ENCODE results near the gene CCR6. TPM values are rescaled to one million over a fixed set of nuclear protein-coding genes. Genes with fewer than 3 reads are reported as not detected.
"Not testable (repeated sequence)": the region's sequence is repeated elsewhere in the genome, so short reads cannot be mapped to it uniquely, and the experiment has no call there.

CCR6 gene
- polyA plus RNA-seq, 2 donors, result 0.27 TPM; not detected in 1

- not testable (repeated sequence) for H3K4me1 ChIP-seq (ENCODE audit: control insufficient read depth in 2 of 2, insufficient read depth in 2 of 2, low read length in 1 of 2); H3K27ac ChIP-seq (ENCODE audit: low read depth in 2 of 2, low read length in 1 of 2); H3K27me3 ChIP-seq (ENCODE audit: control insufficient read depth in 1 of 2, insufficient read depth in 2 of 2, low read length in 2 of 2); H3K9me3 ChIP-seq (ENCODE audit: control insufficient read depth in 2 of 2, insufficient read depth in 1 of 2, low read depth in 1 of 2, low read length in 1 of 2); H3K4me3 ChIP-seq (ENCODE audit: low read depth in 1 of 2, low read length in 2 of 2); H3K36me3 ChIP-seq (ENCODE audit: control insufficient read depth in 2 of 2, insufficient read depth in 2 of 2, low read length in 1 of 2)
- 83 to 92% methylated on average over 13 to 14 of the region's 14 CpGs for WGBS, 2 donors
Observed at GRCh38 chr6:167177271-167177670, 54.4 kb downstream of the CCR6 start.

DNA sequence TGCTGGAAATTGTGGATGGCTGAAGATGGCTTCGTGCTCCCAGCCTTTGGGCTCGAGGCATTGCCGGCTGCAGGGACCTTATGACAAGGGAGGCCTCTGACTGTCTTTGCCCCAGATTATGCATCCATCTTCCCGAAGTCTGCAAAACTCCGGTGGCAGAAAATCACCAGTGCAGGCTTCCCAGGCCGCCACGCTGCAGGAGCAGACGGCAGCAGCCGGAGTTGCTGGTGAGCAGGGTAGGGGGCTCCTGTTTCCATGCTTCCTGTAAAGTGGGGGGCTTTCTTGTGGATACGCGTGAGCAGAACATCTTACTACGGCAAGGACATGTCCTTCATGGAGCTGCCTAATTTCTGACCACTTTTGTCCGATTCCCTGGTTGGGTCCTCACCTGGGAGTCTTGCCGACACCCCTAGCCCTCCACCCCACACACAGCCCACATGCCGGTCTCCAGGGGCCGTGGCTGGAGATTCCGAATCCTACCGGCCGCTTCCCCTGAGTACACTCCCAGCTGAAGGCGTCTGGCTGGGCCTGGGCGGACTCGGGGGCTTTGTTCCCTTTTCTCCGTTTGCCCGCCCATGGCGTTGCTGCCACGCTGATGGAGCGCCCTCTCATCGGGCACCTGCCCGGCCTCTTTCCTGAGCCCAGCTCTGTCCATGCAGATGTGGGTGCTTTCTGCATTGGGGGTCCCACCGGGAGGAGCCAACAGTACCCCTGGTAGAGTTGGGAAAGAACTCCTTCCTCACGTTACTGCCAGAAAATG, 56.2 kb downstream of the CCR6 start:
- WGBS, 2 donors, result 88% methylated on average over 21 to 24 of the region's 31 CpGs
- not testable (repeated sequence) for H3K9me3 ChIP-seq (ENCODE audit: control insufficient read depth in 2 of 2, insufficient read depth in 1 of 2, low read depth in 1 of 2, low read length in 1 of 2); H3K36me3 ChIP-seq (ENCODE audit: control insufficient read depth in 2 of 2, insufficient read depth in 2 of 2, low read length in 1 of 2); H3K27me3 ChIP-seq (ENCODE audit: control insufficient read depth in 1 of 2, insufficient read depth in 2 of 2, low read length in 2 of 2); H3K27ac ChIP-seq (ENCODE audit: low read depth in 2 of 2, low read length in 1 of 2); H3K4me3 ChIP-seq (ENCODE audit: low read depth in 1 of 2, low read length in 2 of 2); H3K4me1 ChIP-seq (ENCODE audit: control insufficient read depth in 2 of 2, insufficient read depth in 2 of 2, low read length in 1 of 2)

- H3K9me3 ChIP-seq (ENCODE audit: control insufficient read depth in 2 of 2, insufficient read depth in 1 of 2, low read depth in 1 of 2, low read length in 1 of 2); H3K27ac ChIP-seq (ENCODE audit: low read depth in 2 of 2, low read length in 1 of 2); H3K36me3 ChIP-seq (ENCODE audit: control insufficient read depth in 2 of 2, insufficient read depth in 2 of 2, low read length in 1 of 2); H3K4me1 ChIP-seq (ENCODE audit: control insufficient read depth in 2 of 2, insufficient read depth in 2 of 2, low read length in 1 of 2); H3K4me3 ChIP-seq (ENCODE audit: low read depth in 1 of 2, low read length in 2 of 2); H3K27me3 ChIP-seq (ENCODE audit: control insufficient read depth in 1 of 2, insufficient read depth in 2 of 2, low read length in 2 of 2): not testable (repeated sequence)
- 74 to 78% methylated on average over 6 to 7 of the region's 8 CpGs for WGBS, 2 donors
Observed at GRCh38 chr6:167180086-167180485, 57.2 kb downstream of the CCR6 start.

DNA sequence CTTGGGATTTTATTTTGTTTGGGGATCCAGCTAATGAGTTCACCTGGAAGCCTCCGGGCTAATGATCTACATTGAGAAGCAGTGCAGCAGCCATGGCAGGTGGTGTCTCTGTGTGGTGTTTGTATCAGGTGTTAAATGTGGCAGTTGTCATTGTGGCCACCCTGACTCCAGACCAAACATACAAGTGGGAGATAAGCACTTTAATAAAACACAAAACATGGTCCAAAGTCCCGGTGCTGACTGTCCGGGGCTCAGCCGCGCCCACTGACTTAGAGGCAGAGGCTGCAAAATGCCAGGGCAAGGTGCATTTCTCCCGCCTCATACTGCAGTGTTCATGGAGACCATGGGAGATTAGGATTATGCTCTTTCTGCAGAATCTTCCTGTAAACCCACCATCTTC, 58.5 kb downstream of the CCR6 start:
- not testable (repeated sequence) for H3K9me3 ChIP-seq (ENCODE audit: control insufficient read depth in 2 of 2, insufficient read depth in 1 of 2, low read depth in 1 of 2, low read length in 1 of 2); H3K36me3 ChIP-seq (ENCODE audit: control insufficient read depth in 2 of 2, insufficient read depth in 2 of 2, low read length in 1 of 2); H3K4me3 ChIP-seq (ENCODE audit: low read depth in 1 of 2, low read length in 2 of 2); H3K4me1 ChIP-seq (ENCODE audit: control insufficient read depth in 2 of 2, insufficient read depth in 2 of 2, low read length in 1 of 2); H3K27me3 ChIP-seq (ENCODE audit: control insufficient read depth in 1 of 2, insufficient read depth in 2 of 2, low read length in 2 of 2); H3K27ac ChIP-seq (ENCODE audit: low read depth in 2 of 2, low read length in 1 of 2)
- no CpG with 5 or more reads among the region's 6 CpGs for WGBS, 2 donors

GRCh38 chr6:167182913-167183314, 60.0 kb downstream of the CCR6 start:
- not testable (repeated sequence) for H3K36me3 ChIP-seq (ENCODE audit: control insufficient read depth in 2 of 2, insufficient read depth in 2 of 2, low read length in 1 of 2); H3K4me3 ChIP-seq (ENCODE audit: low read depth in 1 of 2, low read length in 2 of 2); H3K4me1 ChIP-seq (ENCODE audit: control insufficient read depth in 2 of 2, insufficient read depth in 2 of 2, low read length in 1 of 2); H3K27ac ChIP-seq (ENCODE audit: low read depth in 2 of 2, low read length in 1 of 2); H3K9me3 ChIP-seq (ENCODE audit: control insufficient read depth in 2 of 2, insufficient read depth in 1 of 2, low read depth in 1 of 2, low read length in 1 of 2); H3K27me3 ChIP-seq (ENCODE audit: control insufficient read depth in 1 of 2, insufficient read depth in 2 of 2, low read length in 2 of 2)
- 3% methylated on average over 4 of the region's 8 CpGs for WGBS, 2 donors

DNA sequence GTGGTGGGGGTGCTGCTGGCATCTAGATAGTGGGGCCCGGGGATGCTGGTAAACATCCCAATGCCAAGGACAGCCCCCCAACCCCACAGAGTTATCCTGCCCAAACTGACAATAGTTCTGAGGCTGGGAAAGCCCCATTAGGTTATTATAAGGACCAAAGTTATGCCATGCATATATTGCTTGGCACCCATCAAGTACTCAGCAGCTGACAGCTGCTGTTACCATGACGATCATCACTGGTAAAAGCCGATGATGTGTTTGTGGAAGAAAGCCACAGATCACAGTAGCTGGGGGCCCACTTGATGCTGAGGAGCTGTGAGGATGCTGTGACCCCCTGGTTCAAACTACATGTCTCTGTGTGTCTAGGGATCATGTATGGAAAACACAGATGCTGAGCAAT, 62.2 kb downstream of the CCR6 start:
- not testable (repeated sequence) for H3K4me3 ChIP-seq (ENCODE audit: low read depth in 1 of 2, low read length in 2 of 2); H3K4me1 ChIP-seq (ENCODE audit: control insufficient read depth in 2 of 2, insufficient read depth in 2 of 2, low read length in 1 of 2); H3K27ac ChIP-seq (ENCODE audit: low read depth in 2 of 2, low read length in 1 of 2); H3K36me3 ChIP-seq (ENCODE audit: control insufficient read depth in 2 of 2, insufficient read depth in 2 of 2, low read length in 1 of 2); H3K9me3 ChIP-seq (ENCODE audit: control insufficient read depth in 2 of 2, insufficient read depth in 1 of 2, low read depth in 1 of 2, low read length in 1 of 2); H3K27me3 ChIP-seq (ENCODE audit: control insufficient read depth in 1 of 2, insufficient read depth in 2 of 2, low read length in 2 of 2)
- 53 to 63% methylated on average over 3 of the region's 3 CpGs for WGBS, 2 donors

GRCh38 chr6:167187275-167187674, 64.4 kb downstream of the CCR6 start:
- not testable (repeated sequence) for H3K36me3 ChIP-seq (ENCODE audit: control insufficient read depth in 2 of 2, insufficient read depth in 2 of 2, low read length in 1 of 2); H3K27ac ChIP-seq (ENCODE audit: low read depth in 2 of 2, low read length in 1 of 2); H3K9me3 ChIP-seq (ENCODE audit: control insufficient read depth in 2 of 2, insufficient read depth in 1 of 2, low read depth in 1 of 2, low read length in 1 of 2); H3K27me3 ChIP-seq (ENCODE audit: control insufficient read depth in 1 of 2, insufficient read depth in 2 of 2, low read length in 2 of 2); H3K4me1 ChIP-seq (ENCODE audit: control insufficient read depth in 2 of 2, insufficient read depth in 2 of 2, low read length in 1 of 2); H3K4me3 ChIP-seq (ENCODE audit: low read depth in 1 of 2, low read length in 2 of 2)
- 57 to 64% methylated on average over 9 of the region's 9 CpGs for WGBS, 2 donors

Other genes starting within 250 kb of the CCR6 start
- 10 to 100 TPM; 19.7 to 26.8 TPM for gene RNASET2, start 166.5 kb upstream of the CCR6 start, polyA plus RNA-seq
- gene CEP43, start 123.7 kb upstream of the CCR6 start, polyA plus RNA-seq, result 1 to 10 TPM; 6.1 to 6.9 TPM
- not detected for gene GPR31, start 34.9 kb downstream of the CCR6 start, polyA plus RNA-seq
- 1 to 10 TPM; 3.6 to 4.7 TPM for gene UNC93A, start 168.2 kb downstream of the CCR6 start, polyA plus RNA-seq
- not detected for gene TTLL2, start 202.0 kb downstream of the CCR6 start, polyA plus RNA-seq